GM12872 (cell line): ENCODE data around the gene NOP10.

Experiments
- TF ChIP-seq, protein P1 (sequence below): IDR thresholded peaks from 3 replicates; pipeline ENCODE4 v1.5.1; 2011; ENCODE audit warnings: low read depth, mild to moderate bottlenecking, low read length, moderate library complexity; ENCODE audit not compliant: insufficient read depth

The NOP10 gene

DNA sequence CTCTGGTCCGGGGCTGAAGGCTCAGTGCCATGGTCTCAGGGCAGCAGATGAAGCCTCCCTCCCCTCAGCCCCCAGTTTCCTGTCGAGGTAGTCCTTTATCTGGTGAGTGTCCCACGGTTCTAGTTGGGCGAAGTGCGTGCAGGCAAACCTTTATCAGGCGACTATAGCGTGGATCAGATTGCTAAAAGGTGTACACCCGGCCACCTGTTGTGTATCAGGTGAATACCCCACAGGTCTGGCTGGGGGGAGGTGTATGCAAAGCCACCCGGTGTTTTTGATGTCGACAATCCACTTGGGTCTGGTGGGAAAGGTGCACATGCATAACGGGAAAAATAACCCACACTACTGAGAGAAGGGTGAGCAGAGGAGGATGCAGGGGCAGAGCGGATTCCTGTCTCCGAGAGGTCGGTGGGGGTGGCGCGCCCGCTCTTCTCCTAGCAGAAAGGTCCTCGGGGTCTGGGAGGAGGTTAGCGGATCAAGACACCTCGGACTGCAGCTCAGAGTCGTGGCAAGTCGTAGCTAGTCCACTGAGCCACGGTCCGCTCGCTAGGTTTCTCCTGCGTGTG is 5.9 kb downstream of the NOP10 start:
- TF ChIP-seq, protein P1, sequence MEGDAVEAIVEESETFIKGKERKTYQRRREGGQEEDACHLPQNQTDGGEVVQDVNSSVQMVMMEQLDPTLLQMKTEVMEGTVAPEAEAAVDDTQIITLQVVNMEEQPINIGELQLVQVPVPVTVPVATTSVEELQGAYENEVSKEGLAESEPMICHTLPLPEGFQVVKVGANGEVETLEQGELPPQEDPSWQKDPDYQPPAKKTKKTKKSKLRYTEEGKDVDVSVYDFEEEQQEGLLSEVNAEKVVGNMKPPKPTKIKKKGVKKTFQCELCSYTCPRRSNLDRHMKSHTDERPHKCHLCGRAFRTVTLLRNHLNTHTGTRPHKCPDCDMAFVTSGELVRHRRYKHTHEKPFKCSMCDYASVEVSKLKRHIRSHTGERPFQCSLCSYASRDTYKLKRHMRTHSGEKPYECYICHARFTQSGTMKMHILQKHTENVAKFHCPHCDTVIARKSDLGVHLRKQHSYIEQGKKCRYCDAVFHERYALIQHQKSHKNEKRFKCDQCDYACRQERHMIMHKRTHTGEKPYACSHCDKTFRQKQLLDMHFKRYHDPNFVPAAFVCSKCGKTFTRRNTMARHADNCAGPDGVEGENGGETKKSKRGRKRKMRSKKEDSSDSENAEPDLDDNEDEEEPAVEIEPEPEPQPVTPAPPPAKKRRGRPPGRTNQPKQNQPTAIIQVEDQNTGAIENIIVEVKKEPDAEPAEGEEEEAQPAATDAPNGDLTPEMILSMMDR = no peak

DNA sequence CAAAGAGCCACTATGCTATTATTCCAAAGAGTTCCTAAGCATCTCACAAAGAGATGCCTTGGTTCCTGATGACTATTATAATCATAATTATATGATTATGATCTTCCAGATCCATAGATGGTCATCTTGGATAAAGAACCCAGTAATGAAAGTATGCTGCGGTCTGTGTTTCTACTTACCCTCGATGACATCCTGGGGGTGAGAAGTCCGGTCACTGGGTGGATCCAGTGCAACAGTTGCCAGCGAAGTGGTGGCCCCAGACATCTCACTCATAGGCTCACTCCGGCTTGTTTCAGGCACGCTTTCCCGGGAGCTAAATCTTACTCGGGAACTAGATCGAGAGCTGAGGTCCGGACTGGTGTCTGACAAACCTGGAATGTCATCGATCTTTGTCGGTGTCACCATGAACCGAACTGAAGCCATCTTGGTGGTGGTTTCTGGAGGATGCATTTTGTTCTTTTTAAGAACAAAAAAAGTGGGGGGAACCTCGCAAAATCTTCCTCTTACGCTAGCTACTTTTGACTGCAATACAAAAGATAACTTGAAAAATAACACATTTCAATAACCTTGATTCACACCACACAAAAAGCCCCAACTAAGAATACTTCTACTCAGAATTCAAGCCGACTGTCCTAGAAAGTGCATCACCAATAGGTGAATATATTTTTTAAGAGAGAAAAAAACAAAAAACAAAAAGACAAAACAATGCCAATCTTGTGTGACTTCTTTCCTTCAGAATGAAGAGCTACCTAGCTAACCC is 6.5 kb downstream of the NOP10 start:
- TF ChIP-seq, protein P1 = no peak

DNA sequence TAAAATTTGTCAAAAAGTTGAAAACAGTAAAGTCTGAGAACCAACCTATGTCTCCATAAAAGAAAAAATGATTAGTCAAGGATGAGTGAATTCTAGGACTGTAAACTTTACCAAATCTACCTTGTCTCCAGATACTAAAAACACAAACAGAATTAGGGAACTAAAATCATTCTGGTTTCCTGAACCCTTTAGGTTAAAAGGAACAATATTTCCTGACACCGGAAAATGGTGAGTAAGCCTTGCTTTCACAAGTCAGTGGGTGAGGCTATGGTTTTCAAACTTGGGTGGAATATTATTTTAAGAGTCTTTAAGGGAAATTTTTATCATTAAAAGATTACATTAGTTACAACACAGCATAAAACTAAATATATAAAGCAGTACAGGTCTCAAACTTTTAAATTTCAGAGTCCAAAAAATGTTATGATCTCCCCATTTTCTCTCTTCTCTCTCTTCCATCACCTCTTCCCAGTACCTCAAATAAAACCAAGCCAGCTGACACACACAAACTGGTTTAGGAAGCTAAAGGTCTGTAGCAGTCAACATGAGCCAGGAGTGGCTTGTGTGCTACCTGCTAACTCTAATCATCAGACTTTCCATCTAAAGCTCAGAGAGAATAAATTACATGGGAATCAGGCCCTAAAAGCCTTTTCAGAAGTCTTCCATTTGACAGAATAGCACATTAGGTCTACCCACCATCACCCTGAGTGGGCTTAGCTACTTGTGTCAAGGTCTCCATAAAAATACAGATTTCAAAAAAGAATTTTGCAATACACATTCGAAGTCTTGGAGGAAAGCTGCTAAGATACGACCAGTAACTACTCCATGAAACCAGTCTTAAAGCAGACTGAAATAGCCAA is 7.5 kb downstream of the NOP10 start:
- TF ChIP-seq, protein P1 = no peak

DNA sequence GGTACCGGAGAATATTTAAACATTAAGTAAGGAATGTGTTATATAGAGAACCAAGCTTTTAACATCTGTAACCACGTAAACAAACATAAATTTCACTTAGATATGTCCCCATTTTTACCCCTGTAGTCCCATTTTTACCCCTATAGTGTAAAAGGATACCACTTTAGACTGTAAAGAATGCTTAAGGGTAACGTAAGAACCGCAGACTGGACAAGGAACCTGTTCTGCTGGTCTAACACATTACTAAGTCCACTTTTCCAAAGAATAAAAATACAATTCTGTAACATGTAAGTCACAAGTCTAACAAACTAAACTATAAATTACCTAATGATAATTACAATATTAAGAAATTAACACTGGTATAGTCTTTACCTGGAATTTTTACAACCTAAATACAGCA is 8.3 kb downstream of the NOP10 start:
- TF ChIP-seq, protein P1 = no peak

DNA sequence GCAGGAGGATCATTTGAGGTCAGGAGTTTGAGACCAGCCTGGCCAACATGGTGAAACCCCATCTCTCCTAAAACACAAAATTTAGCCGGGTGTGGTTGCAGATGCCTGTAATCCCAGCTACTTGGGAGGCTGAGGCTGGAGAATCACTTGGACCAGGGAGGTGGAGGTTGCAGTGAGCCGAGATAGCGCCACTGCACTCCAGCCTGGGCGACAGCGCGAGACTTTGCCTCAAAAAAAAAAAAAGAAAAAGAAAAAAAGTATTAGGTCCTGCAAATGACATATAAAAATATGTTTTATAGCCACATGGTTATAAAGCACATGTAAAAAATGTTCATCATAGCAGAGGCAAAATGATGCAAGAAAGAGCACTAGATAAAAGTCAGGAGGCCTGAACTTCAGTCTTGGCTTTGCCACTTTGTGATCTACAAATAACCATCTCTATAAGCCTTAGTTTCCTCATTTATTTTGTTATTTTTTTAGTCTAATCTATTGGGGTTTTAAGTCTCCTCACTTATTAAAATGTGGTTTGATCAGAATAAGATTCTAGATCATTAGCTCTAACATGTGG is 10.3 kb downstream of the NOP10 start:
- TF ChIP-seq, protein P1 = no peak

DNA sequence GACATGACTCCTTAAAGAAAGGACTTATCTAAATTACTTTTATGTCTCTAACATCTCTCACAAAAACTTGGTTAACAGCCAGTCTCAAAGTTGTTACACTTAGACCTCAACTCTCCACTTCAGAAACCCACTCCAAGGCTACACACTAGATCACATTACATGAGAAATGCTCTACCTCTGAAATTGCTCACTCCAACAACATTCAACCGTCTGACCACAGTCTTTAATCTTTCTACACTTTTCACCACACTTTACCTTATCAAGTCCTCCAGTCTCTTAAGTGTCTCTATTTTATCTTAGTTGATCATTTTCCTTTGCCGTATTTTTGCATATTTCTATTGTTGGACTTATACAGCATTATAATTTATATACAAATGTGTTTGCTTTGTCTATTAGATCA is 11.1 kb downstream of the NOP10 start:
- TF ChIP-seq, protein P1 = no peak

DNA sequence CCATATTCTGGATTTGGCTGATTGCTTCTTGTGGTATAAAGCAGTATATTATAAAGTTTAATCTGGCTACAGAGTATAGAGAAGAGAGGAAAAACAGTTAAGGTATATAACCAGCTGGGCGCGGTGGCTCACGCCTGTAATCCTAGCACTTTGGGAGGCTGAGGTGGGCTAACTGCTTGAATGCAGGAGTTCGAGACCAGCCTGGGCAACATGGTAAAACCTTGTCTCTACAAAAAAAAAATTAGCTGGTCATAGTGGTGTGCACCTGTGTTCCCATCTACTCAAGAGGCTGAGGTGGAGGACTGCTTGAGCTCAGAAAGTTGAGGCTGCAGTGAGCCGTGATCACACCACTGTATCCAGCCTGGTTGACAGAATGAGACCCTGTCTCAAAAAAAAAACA is 12.7 kb downstream of the NOP10 start:
- TF ChIP-seq, protein P1 = no peak
